IMR-90 (cell line): Measurements from ENCODE around the gene HSP90AA1. TPM values are rescaled to one million over a fixed set of nuclear protein-coding genes. Genes with fewer than 3 reads are reported as not detected.

Experiments used
- ATAC-seq: fragments of 200-7000 bp; cut with Tn5 transposase; 2 replicates; pipeline ENCODE4 v1.9.1; 2020; ENCODE audit warnings: low read depth, mild to moderate bottlenecking, moderate library complexity
- BruUV-seq: library from RNA; stranded (reverse); fragments of 400-500 nt; replicated peaks from 2 replicates; lab custom pipeline; 2021; lab: Mats Ljungman, UMichigan
- CTCF ChIA-PET: fragments of 300-600 bp; formaldehyde crosslinking; extraction: SDS; loops from one replicate; lab custom pipeline; 2021; ENCODE audit warnings: antibody characterized with exemption; lab: Yijun Ruan, JAX
- POLR2A ChIA-PET: fragments of 300-600 bp; sonication (Branson Sonifier 250); formaldehyde crosslinking; loops from one replicate; lab custom pipeline; 2022; ENCODE audit warnings: antibody characterized with exemption; ENCODE audit not compliant: unreplicated experiment; lab: Charles Lee
- DNase-seq: peaks from one replicate; pipeline ENCODE4 v3.0.0; 2013
- H2AFZ ChIP-seq: replicated peaks from 2 replicates; pipeline ENCODE3; 2013; ENCODE audit warnings: low read length, mild to moderate bottlenecking; ENCODE audit not compliant: poor library complexity
- H2AK5ac ChIP-seq: 2 replicates; pipeline ENCODE4 v1.6.1; 2013; ENCODE audit warnings: low read depth, low read length, inconsistent platforms
- H2AK9ac ChIP-seq: replicated peaks from 2 replicates; pipeline ENCODE3; 2013; ENCODE audit warnings: mild to moderate bottlenecking, low read depth, low read length, moderate library complexity; ENCODE audit not compliant: poor library complexity
- H2BK120ac ChIP-seq: 2 replicates; pipeline ENCODE4 v1.6.1; 2013; ENCODE audit warnings: low read depth, low read length, inconsistent platforms
- H2BK15ac ChIP-seq: 3 replicates; pipeline ENCODE4 v1.6.1; 2013; ENCODE audit warnings: low read depth, low read length, inconsistent platforms
- H2BK20ac ChIP-seq: 2 replicates; pipeline ENCODE4 v1.6.1; 2013; ENCODE audit warnings: low read depth, mild to moderate bottlenecking, inconsistent platforms, low read length, moderate library complexity
- H2BK5ac ChIP-seq: 2 replicates; pipeline ENCODE4 v1.6.1; 2013; ENCODE audit warnings: mild to moderate bottlenecking, low read depth, low read length, inconsistent platforms; ENCODE audit not compliant: poor library complexity, severe bottlenecking
- H3K14ac ChIP-seq: replicated peaks from 2 replicates; pipeline ENCODE4 v1.6.1; 2013; ENCODE audit warnings: low read depth, low read length, inconsistent platforms
- H3K18ac ChIP-seq: 2 replicates; pipeline ENCODE4 v1.6.1; 2013; ENCODE audit warnings: low read depth, low read length, control low read depth
- H3K23ac ChIP-seq: 2 replicates; pipeline ENCODE4 v1.6.1; 2013; ENCODE audit warnings: low read depth, low read length, inconsistent platforms
- H3K27ac ChIP-seq: 2 replicates; pipeline ENCODE4 v1.5.1; 2013; ENCODE audit warnings: mild to moderate bottlenecking, control low read depth, low read length; ENCODE audit not compliant: insufficient read depth
- H3K27me3 ChIP-seq: 2 replicates; pipeline ENCODE4 v1.6.1; 2013; ENCODE audit warnings: low read length; ENCODE audit not compliant: control insufficient read depth, insufficient read depth
- H3K36me3 ChIP-seq: 2 replicates; pipeline ENCODE4 v1.6.1; 2013; ENCODE audit warnings: low read length, mixed read lengths; ENCODE audit not compliant: control insufficient read depth, insufficient read depth
- H3K4ac ChIP-seq: 2 replicates; pipeline ENCODE4 v1.6.1; 2013; ENCODE audit warnings: low read depth, low read length, inconsistent platforms
- H3K4me1 ChIP-seq: 2 replicates; pipeline ENCODE4 v1.6.1; 2013; ENCODE audit warnings: low read length, mixed read lengths; ENCODE audit not compliant: control insufficient read depth, insufficient read depth
- H3K4me2 ChIP-seq: 2 replicates; pipeline ENCODE4 v1.6.1; 2013; ENCODE audit warnings: low read depth, mild to moderate bottlenecking, control low read depth, low read length, moderate library complexity
- H3K4me3 ChIP-seq: 2 replicates; pipeline ENCODE4 v1.5.1; 2013; ENCODE audit warnings: low read depth, mild to moderate bottlenecking, control low read depth, low read length, moderate library complexity; ENCODE audit not compliant: insufficient read depth
- H3K56ac ChIP-seq: 2 replicates; pipeline ENCODE4 v1.6.1; 2013; ENCODE audit warnings: low read length, inconsistent platforms; ENCODE audit not compliant: insufficient read depth; ENCODE audit errors: extremely low read depth
- H3K79me1 ChIP-seq, 2 experiments: 2 replicates each; pipeline ENCODE4 v1.6.1; 2013; ENCODE audit warnings: low read length in 2 of 2, inconsistent platforms in 1 of 2, low read depth in 1 of 2
- H3K9ac ChIP-seq: 2 replicates; pipeline ENCODE4 v1.6.1; 2013; ENCODE audit warnings: low read depth, low read length, control low read depth
- H3K9me1 ChIP-seq: 2 replicates; pipeline ENCODE4 v1.6.1; 2013; ENCODE audit warnings: low read length, inconsistent platforms; ENCODE audit not compliant: insufficient read depth
- H3K9me3 ChIP-seq: 2 replicates; pipeline ENCODE4 v1.6.1; 2013; ENCODE audit warnings: low read length; ENCODE audit not compliant: control insufficient read depth, insufficient read depth
- H4K20me1 ChIP-seq: 2 replicates; pipeline ENCODE4 v1.6.1; 2013; ENCODE audit warnings: low read length, inconsistent platforms; ENCODE audit not compliant: insufficient read depth
- H4K5ac ChIP-seq: 2 replicates; pipeline ENCODE4 v1.6.1; 2013; ENCODE audit warnings: mild to moderate bottlenecking, low read depth, low read length, control low read depth
- H4K8ac ChIP-seq, 2 experiments: 2 replicates each; pipeline ENCODE4 v1.6.1; 2013; ENCODE audit warnings: low read depth in 2 of 2, low read length in 2 of 2, control low read depth in 1 of 2, inconsistent platforms in 1 of 2
- H4K91ac ChIP-seq: 2 replicates; pipeline ENCODE4 v1.6.1; 2013; ENCODE audit warnings: low read depth, low read length, inconsistent platforms; ENCODE audit not compliant: insufficient read depth
- BHLHE40 ChIP-seq: fragments of 150-350 bp; IDR thresholded peaks from 2 replicates; pipeline ENCODE4 v1.6.1; 2016; ENCODE audit warnings: mild to moderate bottlenecking, low read depth, low read length
- CTCF ChIP-seq: conservative IDR thresholded peaks from 2 replicates; pipeline ENCODE4 v1.5.1; 2012; ENCODE audit warnings: mild to moderate bottlenecking, low read depth, low read length, improper control_type of control experiment
- RAD21 ChIP-seq: IDR thresholded peaks from 2 replicates; pipeline ENCODE4 v1.6.1; 2012; ENCODE audit warnings: low read length, improper control_type of control experiment
- SMC3 ChIP-seq: fragments of 150-350 bp; IDR thresholded peaks from 2 replicates; pipeline ENCODE4 v1.6.1; 2016; ENCODE audit warnings: low read depth, mild to moderate bottlenecking, antibody characterized with exemption, low read length, moderate library complexity
- WGBS, 2 experiments: methylation state at CpG; one replicate each; pipeline versions ENCODE4 v1.1.5 to v1.1.7; 2013; ENCODE audit warnings: missing lambda C conversion rate in 2 of 2; ENCODE audit not compliant: insufficient read length in 1 of 2; ENCODE audit errors: extremely low coverage in 2 of 2; 5-methylcytosine and 5-hydroxymethylcytosine counted together
- dilution Hi-C: fragments of 300-500 bp; cut with HindIII; formaldehyde crosslinking; loops from one replicate; pipeline ENCODE4 v1.14.3; 2018; ENCODE audit warnings: low sequenced_read_pairs; ENCODE audit not compliant: unreplicated experiment
- in situ Hi-C: fragments of 300-500 bp; cut with MboI; formaldehyde crosslinking; loops from 3 replicates; pipeline ENCODE4 v1.14.3; 2019; ENCODE audit warnings: low sequenced_read_pairs, inconsistent platforms, mixed read lengths
- intact Hi-C: fragments of 100-400 bp; cut with micrococcal nuclease; formaldehyde crosslinking; loops from 2 replicates; pipeline ENCODE4 v1.10.0; 2022
- polyA plus RNA-seq, 3 experiments: library from polyadenylated mRNA; depleted of rRNA; stranded (reverse); fragments of >200 nt; gene quantifications; 2 replicates each; pipeline ENCODE4 v1.2.3, GENCODE V29; 2012; ENCODE audit warnings: low replicate concordance in 1 of 3
- total RNA-seq: library from RNA; depleted of rRNA; stranded (reverse); fragments of >200 nt; gene quantifications from 2 replicates; pipeline ENCODE4 v1.2.3, GENCODE V29; 2012

The HSP90AA1 gene
- total and polyA plus RNA-seq, 2 of the 4 experiments (the other 2 are of a cell fraction) = 535 to 578 TPM

GRCh38 chr14:102046337-102047278 lies 40.2 kb downstream of the HSP90AA1 start:
- dilution Hi-C loops = no loop called here
- no peak overlapping the region for H2AFZ ChIP-seq

More at GRCh38 chr14:102046337-102047278, 40.2 kb downstream of the HSP90AA1 start:
- in situ Hi-C loops = no loop called here
- Histone ChIP-seq H2AK9ac (no peak overlapping the region), H3K4me1 (peaks cover 8% of the 10 kb centered on the region; the same call in 1 of the 2 replicates), H3K23ac (no peak overlapping the region), H3K4me3 (no peak overlapping the region), H3K18ac (no peak overlapping the region), H4K91ac (no peak overlapping the region), H2BK20ac (no peak overlapping the region), H4K8ac (no peak overlapping the region), H3K9ac (no peak overlapping the region), H3K4ac (no peak overlapping the region), H3K56ac (no peak overlapping the region), H3K27me3 (no peaks in the 10 kb centered on the region), H3K4me2 (no peak overlapping the region), H3K9me3 (no peaks in the 10 kb centered on the region), H3K9me1 (no peaks in the 10 kb centered on the region), H2AK5ac (no peak overlapping the region), H4K20me1 (peaks cover 18% of the 10 kb centered on the region), H4K5ac (no peak overlapping the region), H3K14ac (no peak overlapping the region), H2BK120ac (no peak overlapping the region), H3K79me1 (peaks cover 7 to 30% of the 10 kb centered on the region in 2 experiments), H3K36me3 (peaks cover 80% of the 10 kb centered on the region), H2BK15ac (no peak overlapping the region), H3K27ac (no peak overlapping the region), H2BK5ac (no peak overlapping the region)
- ATAC-seq = peak; percentile 9
- WGBS, 2 experiments = 72% methylated on average over 15 of the region's 23 CpGs; no CpG with 5 or more reads in 1 of the 2 experiments
- intact Hi-C loops = loop anchor here (5.0 kb wide), 1 partner anchor 51 kb away; no protein-coding TSS in a partner anchor
- peak; percentile 28 for DNase-seq
- BruUV-seq = no TSS peak
- CTCF ChIA-PET = no interaction called here
- POLR2A ChIA-PET = no interaction called here
- TF ChIP-seq SMC3 = 0 out of 2 replicates have a peak, but pooled peaks have one; percentile 4
- TF ChIP-seq RAD21 = peak; percentile 35; the same call in 1 of the 2 replicates
- TF ChIP-seq BHLHE40 = no peak
- TF ChIP-seq CTCF = peak; percentile 21; the same call in 1 of the 2 replicates
